Measurements from ENCODE around the gene DNAJC5G. TPM values are rescaled to one million over a fixed set of nuclear protein-coding genes. Genes with fewer than 3 reads are reported as not detected.

DNAJC5G gene
- total and polyA plus RNA-seq, 2 of the 13 experiments (the other 11 are each of a cell fraction or from before 2014, with no cell fraction given), result 0.05 TPM; not detected in 1

DNA sequence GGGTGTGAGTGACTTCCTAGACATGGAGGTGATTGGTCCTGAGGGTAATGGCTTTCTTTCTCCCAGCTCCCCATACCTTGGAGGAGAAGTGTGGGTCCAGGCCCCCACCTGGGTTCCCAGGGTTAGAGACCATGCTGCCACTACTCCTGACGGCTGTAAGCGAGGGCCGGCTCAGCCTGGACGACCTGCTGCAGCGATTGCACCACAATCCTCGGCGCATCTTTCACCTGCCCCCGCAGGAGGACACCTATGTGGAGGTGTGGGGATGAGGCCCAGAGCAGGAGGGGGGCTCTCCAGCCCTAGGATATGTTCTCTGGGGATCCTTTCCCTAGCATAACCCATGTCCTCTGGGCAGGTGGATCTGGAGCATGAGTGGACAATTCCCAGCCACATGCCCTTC is 36.3 kb upstream of the DNAJC5G start:
- peaks cover 79 to 96% of the 10 kb centered on the region in 2 experiments for H3K36me3 ChIP-seq (replicated peaks in 1 of 2; ENCODE audit: control insufficient read depth in 1 of 2, insufficient read depth in 2 of 2, low read length in 2 of 2)
- H3K4me3 ChIP-seq (replicated peaks in 1 of 3; ENCODE audit: insufficient read depth in 1 of 3, low read depth in 2 of 3, low read length in 3 of 3), result no peak overlapping the region
- intact Hi-C loops (cut with micrococcal nuclease; ENCODE audit: unreplicated experiment) (no loop called here), in situ Hi-C loops (cut with HindIII; ENCODE audit: extremely low pct_ligation_motif_present, low pct_unique_long_range_greater_than_20kb) (no loop called here)
- no peaks in the 10 kb centered on the region for H4K20me1 ChIP-seq (ENCODE audit: insufficient read depth, low read length)
- no peak for FAIRE-seq
- no peak overlapping the region for H3K4me2 ChIP-seq (ENCODE audit: low read depth, low read length)
- no peak for ATAC-seq
- POLR2A ChIA-PET, result interaction anchor here (1.0 kb wide), 1 partner anchor 12 kb away, joined by 3 read pairs; no protein-coding TSS in a partner anchor
- H3K79me2 ChIP-seq (ENCODE audit: insufficient read depth, low read length), result no peaks in the 10 kb centered on the region
- H3K4me1 ChIP-seq (ENCODE audit: insufficient read depth, low read length), result no peaks in the 10 kb centered on the region
- no peaks in the 10 kb centered on the region for H3K27me3 ChIP-seq (ENCODE audit: control insufficient read depth in 1 of 2, insufficient read depth in 2 of 2, low read length in 2 of 2)
- WGBS (ENCODE audit: low lambda C conversion rate), result 93% methylated on average over 8 of the region's 8 CpGs
- no peak for DNase-seq (ENCODE audit: low spot score)
- H2AFZ ChIP-seq (ENCODE audit: low read length), result no peak overlapping the region
- no peak overlapping the region for H3K9ac ChIP-seq (ENCODE audit: insufficient read depth, low read depth, low read length)
- no peak overlapping the region for H3K27ac ChIP-seq (ENCODE audit: extremely low read length, insufficient read depth, low read length)
- no TSS peak for BruUV-seq (replicated peaks)
- no peaks in the 10 kb centered on the region for H3K9me3 ChIP-seq (ENCODE audit: low read length)
- CTCF ChIA-PET (ENCODE audit: low intra/inter-chr PET ratio, low total read pairs), result no interaction called here
- TF ChIP-seq PHB2 (IDR thresholded peaks at IDR 0.05; ENCODE audit: partially characterized antibody) (no peak), HOXA7 (CRISPR knock-in tag; IDR thresholded peaks at IDR 0.05) (no peak), SMYD3 (CRISPR knock-in tag; IDR thresholded peaks at IDR 0.05) (no peak), FOXK2 (IDR thresholded peaks at IDR 0.05) (no peak), ZIK1 (CRISPR knock-in tag; IDR thresholded peaks at IDR 0.05; ENCODE audit: borderline replicate concordance, low read depth) (no peak), ZEB1 (IDR thresholded peaks at IDR 0.05; ENCODE audit: insufficient replicate concordance, low read depth) (no peak), ZNF891 (CRISPR knock-in tag; IDR thresholded peaks at IDR 0.05) (no peak), RBM22 (optimal IDR thresholded peaks at IDR 0.05; ENCODE audit: low read length) (no peak), TBP (CRISPR knock-in tag; IDR thresholded peaks at IDR 0.05) (no peak), NFYC (CRISPR knock-in tag; IDR thresholded peaks at IDR 0.05) (no peak), BORCS8-MEF2B (CRISPR knock-in tag; IDR thresholded peaks at IDR 0.05) (no peak), KLF11 (CRISPR knock-in tag; IDR thresholded peaks at IDR 0.05) (no peak)
- TF ChIP-seq, protein P1, sequence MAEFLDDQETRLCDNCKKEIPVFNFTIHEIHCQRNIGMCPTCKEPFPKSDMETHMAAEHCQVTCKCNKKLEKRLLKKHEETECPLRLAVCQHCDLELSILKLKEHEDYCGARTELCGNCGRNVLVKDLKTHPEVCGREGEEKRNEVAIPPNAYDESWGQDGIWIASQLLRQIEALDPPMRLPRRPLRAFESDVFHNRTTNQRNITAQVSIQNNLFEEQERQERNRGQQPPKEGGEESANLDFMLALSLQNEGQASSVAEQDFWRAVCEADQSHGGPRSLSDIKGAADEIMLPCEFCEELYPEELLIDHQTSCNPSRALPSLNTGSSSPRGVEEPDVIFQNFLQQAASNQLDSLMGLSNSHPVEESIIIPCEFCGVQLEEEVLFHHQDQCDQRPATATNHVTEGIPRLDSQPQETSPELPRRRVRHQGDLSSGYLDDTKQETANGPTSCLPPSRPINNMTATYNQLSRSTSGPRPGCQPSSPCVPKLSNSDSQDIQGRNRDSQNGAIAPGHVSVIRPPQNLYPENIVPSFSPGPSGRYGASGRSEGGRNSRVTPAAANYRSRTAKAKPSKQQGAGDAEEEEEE (CRISPR knock-in tag; IDR thresholded peaks at IDR 0.05; ENCODE audit: borderline replicate concordance), result no peak
- TF ChIP-seq, protein P2, sequence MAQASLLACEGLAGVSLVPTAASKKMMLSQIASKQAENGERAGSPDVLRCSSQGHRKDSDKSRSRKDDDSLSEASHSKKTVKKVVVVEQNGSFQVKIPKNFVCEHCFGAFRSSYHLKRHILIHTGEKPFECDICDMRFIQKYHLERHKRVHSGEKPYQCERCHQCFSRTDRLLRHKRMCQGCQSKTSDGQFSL (CRISPR knock-in tag; IDR thresholded peaks at IDR 0.05), result no peak
- TF ChIP-seq, protein P3, sequence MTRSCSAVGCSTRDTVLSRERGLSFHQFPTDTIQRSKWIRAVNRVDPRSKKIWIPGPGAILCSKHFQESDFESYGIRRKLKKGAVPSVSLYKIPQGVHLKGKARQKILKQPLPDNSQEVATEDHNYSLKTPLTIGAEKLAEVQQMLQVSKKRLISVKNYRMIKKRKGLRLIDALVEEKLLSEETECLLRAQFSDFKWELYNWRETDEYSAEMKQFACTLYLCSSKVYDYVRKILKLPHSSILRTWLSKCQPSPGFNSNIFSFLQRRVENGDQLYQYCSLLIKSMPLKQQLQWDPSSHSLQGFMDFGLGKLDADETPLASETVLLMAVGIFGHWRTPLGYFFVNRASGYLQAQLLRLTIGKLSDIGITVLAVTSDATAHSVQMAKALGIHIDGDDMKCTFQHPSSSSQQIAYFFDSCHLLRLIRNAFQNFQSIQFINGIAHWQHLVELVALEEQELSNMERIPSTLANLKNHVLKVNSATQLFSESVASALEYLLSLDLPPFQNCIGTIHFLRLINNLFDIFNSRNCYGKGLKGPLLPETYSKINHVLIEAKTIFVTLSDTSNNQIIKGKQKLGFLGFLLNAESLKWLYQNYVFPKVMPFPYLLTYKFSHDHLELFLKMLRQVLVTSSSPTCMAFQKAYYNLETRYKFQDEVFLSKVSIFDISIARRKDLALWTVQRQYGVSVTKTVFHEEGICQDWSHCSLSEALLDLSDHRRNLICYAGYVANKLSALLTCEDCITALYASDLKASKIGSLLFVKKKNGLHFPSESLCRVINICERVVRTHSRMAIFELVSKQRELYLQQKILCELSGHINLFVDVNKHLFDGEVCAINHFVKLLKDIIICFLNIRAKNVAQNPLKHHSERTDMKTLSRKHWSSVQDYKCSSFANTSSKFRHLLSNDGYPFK (CRISPR knock-in tag; IDR thresholded peaks at IDR 0.05; ENCODE audit: borderline replicate concordance), result no peak
- TF ChIP-seq, protein P4, sequence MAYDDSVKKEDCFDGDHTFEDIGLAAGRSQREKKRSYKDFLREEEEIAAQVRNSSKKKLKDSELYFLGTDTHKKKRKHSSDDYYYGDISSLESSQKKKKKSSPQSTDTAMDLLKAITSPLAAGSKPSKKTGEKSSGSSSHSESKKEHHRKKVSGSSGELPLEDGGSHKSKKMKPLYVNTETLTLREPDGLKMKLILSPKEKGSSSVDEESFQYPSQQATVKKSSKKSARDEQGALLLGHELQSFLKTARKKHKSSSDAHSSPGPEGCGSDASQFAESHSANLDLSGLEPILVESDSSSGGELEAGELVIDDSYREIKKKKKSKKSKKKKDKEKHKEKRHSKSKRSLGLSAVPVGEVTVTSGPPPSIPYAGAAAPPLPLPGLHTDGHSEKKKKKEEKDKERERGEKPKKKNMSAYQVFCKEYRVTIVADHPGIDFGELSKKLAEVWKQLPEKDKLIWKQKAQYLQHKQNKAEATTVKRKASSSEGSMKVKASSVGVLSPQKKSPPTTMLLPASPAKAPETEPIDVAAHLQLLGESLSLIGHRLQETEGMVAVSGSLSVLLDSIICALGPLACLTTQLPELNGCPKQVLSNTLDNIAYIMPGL (CRISPR knock-in tag; IDR thresholded peaks at IDR 0.05; ENCODE audit: borderline replicate concordance in 1 of 2, low read depth in 1 of 2), result no peak
- TF ChIP-seq, protein P5, sequence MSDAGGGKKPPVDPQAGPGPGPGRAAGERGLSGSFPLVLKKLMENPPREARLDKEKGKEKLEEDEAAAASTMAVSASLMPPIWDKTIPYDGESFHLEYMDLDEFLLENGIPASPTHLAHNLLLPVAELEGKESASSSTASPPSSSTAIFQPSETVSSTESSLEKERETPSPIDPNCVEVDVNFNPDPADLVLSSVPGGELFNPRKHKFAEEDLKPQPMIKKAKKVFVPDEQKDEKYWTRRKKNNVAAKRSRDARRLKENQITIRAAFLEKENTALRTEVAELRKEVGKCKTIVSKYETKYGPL (CRISPR knock-in tag; IDR thresholded peaks at IDR 0.05), result no peak
- TF ChIP-seq, protein P6, sequence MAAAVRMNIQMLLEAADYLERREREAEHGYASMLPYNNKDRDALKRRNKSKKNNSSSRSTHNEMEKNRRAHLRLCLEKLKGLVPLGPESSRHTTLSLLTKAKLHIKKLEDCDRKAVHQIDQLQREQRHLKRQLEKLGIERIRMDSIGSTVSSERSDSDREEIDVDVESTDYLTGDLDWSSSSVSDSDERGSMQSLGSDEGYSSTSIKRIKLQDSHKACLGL (CRISPR knock-in tag; IDR thresholded peaks at IDR 0.05), result no peak
